ENCODE data around the gene PLXNA4. TPM values are rescaled to one million over a fixed set of nuclear protein-coding genes. Genes with fewer than 3 reads are reported as not detected.

PLXNA4 gene
- total RNA-seq, 1 experiment from 2014 or later: 0.10 TPM

DNA sequence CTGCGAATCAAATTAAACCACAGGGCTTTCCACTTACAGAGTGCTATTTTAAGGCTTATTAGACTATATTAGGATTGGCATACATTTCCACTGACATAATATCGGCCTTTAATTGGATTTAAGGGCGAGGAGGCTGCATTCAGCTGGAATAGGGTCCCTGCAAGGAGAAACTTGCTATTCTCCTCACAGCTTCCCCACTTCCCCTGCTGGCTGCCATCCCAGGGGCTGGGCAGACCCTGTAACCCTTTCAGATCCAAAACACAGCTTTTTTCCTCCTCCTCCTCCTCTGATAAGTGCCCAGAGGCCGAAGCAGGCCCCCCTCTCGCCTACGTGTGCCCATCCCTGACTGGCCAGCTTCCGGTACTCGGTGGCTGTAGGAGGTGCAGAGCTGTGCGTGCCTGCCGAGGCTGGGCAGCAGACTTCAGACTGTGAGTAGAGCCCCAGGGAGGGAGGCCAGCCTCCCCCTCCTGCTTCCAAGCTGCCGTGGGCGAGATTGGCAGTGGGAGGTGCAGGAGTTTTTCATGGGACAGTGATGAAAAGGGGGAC lies 224.2 kb downstream of the PLXNA4 start:
- TF ChIP-seq, protein P1, sequence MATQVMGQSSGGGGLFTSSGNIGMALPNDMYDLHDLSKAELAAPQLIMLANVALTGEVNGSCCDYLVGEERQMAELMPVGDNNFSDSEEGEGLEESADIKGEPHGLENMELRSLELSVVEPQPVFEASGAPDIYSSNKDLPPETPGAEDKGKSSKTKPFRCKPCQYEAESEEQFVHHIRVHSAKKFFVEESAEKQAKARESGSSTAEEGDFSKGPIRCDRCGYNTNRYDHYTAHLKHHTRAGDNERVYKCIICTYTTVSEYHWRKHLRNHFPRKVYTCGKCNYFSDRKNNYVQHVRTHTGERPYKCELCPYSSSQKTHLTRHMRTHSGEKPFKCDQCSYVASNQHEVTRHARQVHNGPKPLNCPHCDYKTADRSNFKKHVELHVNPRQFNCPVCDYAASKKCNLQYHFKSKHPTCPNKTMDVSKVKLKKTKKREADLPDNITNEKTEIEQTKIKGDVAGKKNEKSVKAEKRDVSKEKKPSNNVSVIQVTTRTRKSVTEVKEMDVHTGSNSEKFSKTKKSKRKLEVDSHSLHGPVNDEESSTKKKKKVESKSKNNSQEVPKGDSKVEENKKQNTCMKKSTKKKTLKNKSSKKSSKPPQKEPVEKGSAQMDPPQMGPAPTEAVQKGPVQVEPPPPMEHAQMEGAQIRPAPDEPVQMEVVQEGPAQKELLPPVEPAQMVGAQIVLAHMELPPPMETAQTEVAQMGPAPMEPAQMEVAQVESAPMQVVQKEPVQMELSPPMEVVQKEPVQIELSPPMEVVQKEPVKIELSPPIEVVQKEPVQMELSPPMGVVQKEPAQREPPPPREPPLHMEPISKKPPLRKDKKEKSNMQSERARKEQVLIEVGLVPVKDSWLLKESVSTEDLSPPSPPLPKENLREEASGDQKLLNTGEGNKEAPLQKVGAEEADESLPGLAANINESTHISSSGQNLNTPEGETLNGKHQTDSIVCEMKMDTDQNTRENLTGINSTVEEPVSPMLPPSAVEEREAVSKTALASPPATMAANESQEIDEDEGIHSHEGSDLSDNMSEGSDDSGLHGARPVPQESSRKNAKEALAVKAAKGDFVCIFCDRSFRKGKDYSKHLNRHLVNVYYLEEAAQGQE (IDR thresholded peaks at IDR 0.05; ENCODE audit: insufficient read depth in 1 of 2, low read depth in 2 of 2, low read length in 1 of 2): no peak
- TF ChIP-seq TCF7L2 (IDR thresholded peaks at IDR 0.05; ENCODE audit: low read depth, low read length): no peak
- TF ChIP-seq, protein P2, sequence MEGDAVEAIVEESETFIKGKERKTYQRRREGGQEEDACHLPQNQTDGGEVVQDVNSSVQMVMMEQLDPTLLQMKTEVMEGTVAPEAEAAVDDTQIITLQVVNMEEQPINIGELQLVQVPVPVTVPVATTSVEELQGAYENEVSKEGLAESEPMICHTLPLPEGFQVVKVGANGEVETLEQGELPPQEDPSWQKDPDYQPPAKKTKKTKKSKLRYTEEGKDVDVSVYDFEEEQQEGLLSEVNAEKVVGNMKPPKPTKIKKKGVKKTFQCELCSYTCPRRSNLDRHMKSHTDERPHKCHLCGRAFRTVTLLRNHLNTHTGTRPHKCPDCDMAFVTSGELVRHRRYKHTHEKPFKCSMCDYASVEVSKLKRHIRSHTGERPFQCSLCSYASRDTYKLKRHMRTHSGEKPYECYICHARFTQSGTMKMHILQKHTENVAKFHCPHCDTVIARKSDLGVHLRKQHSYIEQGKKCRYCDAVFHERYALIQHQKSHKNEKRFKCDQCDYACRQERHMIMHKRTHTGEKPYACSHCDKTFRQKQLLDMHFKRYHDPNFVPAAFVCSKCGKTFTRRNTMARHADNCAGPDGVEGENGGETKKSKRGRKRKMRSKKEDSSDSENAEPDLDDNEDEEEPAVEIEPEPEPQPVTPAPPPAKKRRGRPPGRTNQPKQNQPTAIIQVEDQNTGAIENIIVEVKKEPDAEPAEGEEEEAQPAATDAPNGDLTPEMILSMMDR (IDR thresholded peaks at IDR 0.05): no peak
- no peak for TF ChIP-seq SIN3A (IDR thresholded peaks at IDR 0.05; ENCODE audit: borderline replicate concordance, insufficient read depth, low read depth, low read length)
- TF ChIP-seq POLR2AphosphoS5 (IDR thresholded peaks at IDR 0.05; ENCODE audit: low read depth, low read length): no peak
- DNase-seq (ENCODE audit: low read depth, low spot score) (no peak), ATAC-seq (no peak)
- in situ Hi-C loops (cut with HindIII; ENCODE audit: low pct_unique_long_range_greater_than_20kb, low sequenced_read_pairs) (no loop called here), intact Hi-C loops (cut with micrococcal nuclease; ENCODE audit: unreplicated experiment) (no loop called here)
- Histone ChIP-seq H3K4me3 (ENCODE audit: low read depth in 2 of 2, low read length in 2 of 2) (no peak overlapping the region), H3K27me3 (ENCODE audit: control insufficient read depth, insufficient read depth, low read length) (peaks cover 22% of the 10 kb centered on the region), H3K4me1 (ENCODE audit: control insufficient read depth, insufficient read depth, low read length) (no peaks in the 10 kb centered on the region), H3K36me3 (ENCODE audit: control insufficient read depth, insufficient read depth, low read length) (no peaks in the 10 kb centered on the region), H3K9me3 (ENCODE audit: control insufficient read depth, insufficient read depth, low read depth, low read length) (no peaks in the 10 kb centered on the region), H3K27ac (ENCODE audit: low read length) (no peak overlapping the region)
- BruUV-seq (replicated peaks): no TSS peak
- CTCF ChIA-PET: no interaction called here
- POLR2A ChIA-PET: no interaction called here

DNA sequence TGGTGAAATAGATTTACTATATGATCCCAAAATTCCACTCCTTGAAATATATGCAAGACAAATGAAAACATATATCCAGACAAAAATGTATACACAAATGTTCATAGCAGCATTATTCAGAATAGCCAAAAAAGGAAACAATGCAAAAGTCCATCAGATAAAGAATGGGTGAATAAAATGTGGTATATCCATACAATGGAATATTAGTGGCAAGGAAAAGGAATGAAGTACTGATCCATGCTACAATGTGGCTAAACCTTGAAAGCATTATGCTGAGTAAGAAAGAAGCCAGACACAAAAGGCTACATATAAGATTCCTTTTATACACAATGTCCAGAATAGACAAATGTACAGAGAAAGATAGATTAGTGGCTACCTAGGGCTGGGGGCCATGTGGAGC lies 225.5 kb downstream of the PLXNA4 start:
- POLR2A ChIA-PET: no interaction called here
- intact Hi-C loops (cut with micrococcal nuclease; ENCODE audit: unreplicated experiment) (no loop called here), in situ Hi-C loops (cut with HindIII; ENCODE audit: low pct_unique_long_range_greater_than_20kb, low sequenced_read_pairs) (no loop called here)
- BruUV-seq (replicated peaks): no TSS peak
- Histone ChIP-seq H3K4me3 (ENCODE audit: low read depth in 2 of 2, low read length in 2 of 2) (no peak overlapping the region), H3K27ac (ENCODE audit: low read length) (no peak overlapping the region), H3K27me3 (ENCODE audit: control insufficient read depth, insufficient read depth, low read length) (peaks cover 27% of the 10 kb centered on the region), H3K9me3 (ENCODE audit: control insufficient read depth, insufficient read depth, low read depth, low read length) (no peaks in the 10 kb centered on the region), H3K36me3 (ENCODE audit: control insufficient read depth, insufficient read depth, low read length) (no peaks in the 10 kb centered on the region), H3K4me1 (ENCODE audit: control insufficient read depth, insufficient read depth, low read length) (no peaks in the 10 kb centered on the region)
- CTCF ChIA-PET: no interaction called here
- ATAC-seq (no peak), DNase-seq (ENCODE audit: low read depth, low spot score) (no peak)
- TF ChIP-seq, protein P1 (IDR thresholded peaks at IDR 0.05; ENCODE audit: insufficient read depth in 1 of 2, low read depth in 2 of 2, low read length in 1 of 2): no peak
- TF ChIP-seq SIN3A (IDR thresholded peaks at IDR 0.05; ENCODE audit: borderline replicate concordance, insufficient read depth, low read depth, low read length): no peak
- TF ChIP-seq POLR2AphosphoS5 (IDR thresholded peaks at IDR 0.05; ENCODE audit: low read depth, low read length): no peak
- no peak for TF ChIP-seq TCF7L2 (IDR thresholded peaks at IDR 0.05; ENCODE audit: low read depth, low read length)
- TF ChIP-seq, protein P2 (IDR thresholded peaks at IDR 0.05): no peak

Data from Panc1 (cell line).